HepG2 (cell line): ENCODE measurements around the gene CST3. TPM values are rescaled to one million over a fixed set of nuclear protein-coding genes. Genes with fewer than 3 reads are reported as not detected.

ENCODE experiments used
- FOXK2 ChIP-seq: fragments of 450-650 bp; IDR thresholded peaks from 2 replicates; pipeline ENCODE4 v1.6.1; 2016
- MAFF ChIP-seq: IDR thresholded peaks from 2 replicates; pipeline ENCODE4 v1.6.1; 2011; ENCODE audit warnings: low read depth, low read length, improper control_type of control experiment
- MAZ ChIP-seq, 2 experiments: sonication (generic) in 1 of 2; formaldehyde crosslinking in 1 of 2; IDR thresholded peaks; 2 replicates each; pipeline versions ENCODE4 v1.5.0 to v1.6.1; 2012 to 2020; ENCODE audit warnings: low read depth in 2 of 2, mild to moderate bottlenecking in 2 of 2, borderline replicate concordance in 1 of 2, improper control_type of control experiment in 1 of 2, low read length in 1 of 2, missing genetic modification reagents in 1 of 2, moderate library complexity in 1 of 2
- MED8 ChIP-seq: sonication (generic); formaldehyde crosslinking; IDR thresholded peaks from 2 replicates; pipeline ENCODE4 v1.8.1; 2023; ENCODE audit warnings: mild to moderate bottlenecking, missing genetic modification reagents; ENCODE audit not compliant: insufficient replicate concordance
- SMAD9 ChIP-seq: sonication (generic); formaldehyde crosslinking; IDR thresholded peaks from 2 replicates; pipeline ENCODE4 v1.5.1; 2020; ENCODE audit warnings: mild to moderate bottlenecking, missing genetic modification reagents
- TBX2 ChIP-seq: sonication (generic); formaldehyde crosslinking; IDR thresholded peaks from 2 replicates; pipeline ENCODE4 v1.5.0; 2020; ENCODE audit warnings: missing genetic modification reagents, mild to moderate bottlenecking, borderline replicate concordance
- ZNF101 ChIP-seq: sonication (generic); formaldehyde crosslinking; IDR thresholded peaks from 2 replicates; pipeline ENCODE4 v1.4.0; 2020; ENCODE audit warnings: mild to moderate bottlenecking, low read depth, missing genetic modification reagents, borderline replicate concordance
- ZNF431 ChIP-seq: sonication (generic); formaldehyde crosslinking; IDR thresholded peaks from 2 replicates; pipeline ENCODE4 v1.9.0; 2022; ENCODE audit warnings: missing genetic modification reagents, low read depth, mild to moderate bottlenecking, borderline replicate concordance
- ZNF510 ChIP-seq: sonication (generic); formaldehyde crosslinking; IDR thresholded peaks from 2 replicates; pipeline ENCODE4 v1.4.0; 2020; ENCODE audit warnings: low read depth, mild to moderate bottlenecking, missing genetic modification reagents
- ZNF747 ChIP-seq: sonication (generic); formaldehyde crosslinking; IDR thresholded peaks from 2 replicates; pipeline ENCODE4 v1.8.1; 2023; ENCODE audit warnings: missing genetic modification reagents, mild to moderate bottlenecking, borderline replicate concordance
- polyA plus RNA-seq, 8 experiments: library from polyadenylated mRNA; depleted of rRNA in 3 of 8; stranded (reverse) in 7 of 8; unstranded in 1 of 8; fragments of >200 nt; fragmentation: Illumina TruSeq in 4 of 8; extraction: Trizol in 4 of 8; gene quantifications; 2 replicates each; pipeline versions ENCODE4 v1.2.1 to v1.2.3, GENCODE V29; 2011 to 2016; ENCODE audit warnings: low read depth in 4 of 8, missing spikeins in 1 of 8, mixed read lengths in 1 of 8; ENCODE audit not compliant: insufficient read depth in 1 of 8
- total RNA-seq, 5 experiments: library from RNA; depleted of rRNA; stranded (reverse); fragments of >200 nt; fragmentation: Illumina TruSeq; extraction: Trizol; gene quantifications; 2 replicates each; pipeline ENCODE4 v1.2.3, GENCODE V29; 2016; ENCODE audit warnings: low read depth in 1 of 5
- TF ChIP-seq, protein P1 (sequence below): IDR thresholded peaks from 2 replicates; pipeline ENCODE4 v1.6.1; 2016; ENCODE audit warnings: missing biosample characterization, missing genetic modification reagents, low read depth
- TF ChIP-seq, protein P2 (sequence below): sonication (generic); formaldehyde crosslinking; IDR thresholded peaks from 2 replicates; pipeline ENCODE4 v1.8.1; 2023; ENCODE audit warnings: mild to moderate bottlenecking, missing genetic modification reagents, borderline replicate concordance
- TF ChIP-seq, protein P3 (sequence below): sonication (generic); formaldehyde crosslinking; conservative IDR thresholded peaks from 2 replicates; pipeline ENCODE4 v1.4.0; 2020; ENCODE audit warnings: missing genetic modification reagents
- TF ChIP-seq, protein P4 (sequence below), 2 experiments: sonication (generic) in 1 of 2; formaldehyde crosslinking in 1 of 2; IDR thresholded peaks; 2 replicates each; pipeline versions ENCODE4 v1.4.0 to v1.6.1; 2018 to 2020; ENCODE audit warnings: missing genetic modification reagents in 2 of 2, borderline replicate concordance in 1 of 2, low read depth in 1 of 2, mild to moderate bottlenecking in 1 of 2, missing biosample characterization in 1 of 2
- TF ChIP-seq, protein P5 (sequence below): sonication (generic); formaldehyde crosslinking; IDR thresholded peaks from 2 replicates; pipeline ENCODE4 v1.4.0; 2020; ENCODE audit warnings: missing genetic modification reagents

The CST3 gene
- total and polyA plus RNA-seq, 2 of the 13 experiments (the other 11 are each of a cell fraction or from before 2014, with no cell fraction given) = 690 to 1,005 TPM

DNA sequence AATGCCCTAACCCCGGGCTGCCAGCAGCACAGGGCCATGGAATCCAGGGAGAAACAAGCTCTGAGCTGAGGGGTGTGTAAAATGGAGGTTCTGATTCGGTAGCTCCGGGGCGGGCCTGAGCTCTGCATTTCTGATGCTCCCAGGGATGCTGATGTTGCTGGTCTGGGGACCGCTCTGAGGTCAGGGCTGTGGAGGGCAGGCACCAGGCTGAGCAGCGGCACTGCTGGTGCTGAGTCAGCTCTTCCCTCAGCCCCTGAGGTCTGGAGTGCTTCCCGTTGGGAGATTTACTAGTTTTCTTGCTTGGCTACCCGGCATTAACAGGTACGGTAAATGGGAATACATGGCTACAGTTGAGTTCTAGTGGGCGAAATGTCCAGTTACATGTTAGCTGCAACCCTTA lies 18.6 kb upstream of the CST3 start (continued):
- TF ChIP-seq, protein P1, sequence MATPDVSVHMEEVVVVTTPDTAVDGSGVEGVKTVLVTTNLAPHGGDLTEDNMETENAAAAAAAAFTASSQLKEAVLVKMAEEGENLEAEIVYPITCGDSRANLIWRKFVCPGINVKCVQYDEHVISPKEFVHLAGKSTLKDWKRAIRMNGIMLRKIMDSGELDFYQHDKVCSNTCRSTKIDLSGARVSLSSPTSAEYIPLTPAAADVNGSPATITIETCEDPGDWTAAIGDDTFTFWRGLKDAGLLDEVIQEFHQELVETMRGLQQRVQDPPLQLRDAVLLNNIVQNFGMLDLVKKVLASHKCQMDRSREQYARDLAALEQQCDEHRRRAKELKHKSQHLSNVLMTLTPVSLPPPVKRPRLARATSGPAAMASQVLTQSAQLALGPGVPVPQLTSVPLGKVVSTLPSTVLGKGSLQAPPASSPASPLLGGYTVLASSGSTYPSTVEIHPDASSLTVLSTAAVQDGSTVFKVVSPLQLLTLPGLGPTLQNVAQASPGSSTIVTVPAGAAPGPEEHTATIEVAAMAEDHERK (CRISPR knock-in tag) = no peak
- TF ChIP-seq, protein P2, sequence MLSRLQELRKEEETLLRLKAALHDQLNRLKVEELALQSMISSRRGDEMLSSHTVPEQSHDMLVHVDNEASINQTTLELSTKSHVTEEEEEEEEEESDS = no peak
- TF ChIP-seq, protein P3, sequence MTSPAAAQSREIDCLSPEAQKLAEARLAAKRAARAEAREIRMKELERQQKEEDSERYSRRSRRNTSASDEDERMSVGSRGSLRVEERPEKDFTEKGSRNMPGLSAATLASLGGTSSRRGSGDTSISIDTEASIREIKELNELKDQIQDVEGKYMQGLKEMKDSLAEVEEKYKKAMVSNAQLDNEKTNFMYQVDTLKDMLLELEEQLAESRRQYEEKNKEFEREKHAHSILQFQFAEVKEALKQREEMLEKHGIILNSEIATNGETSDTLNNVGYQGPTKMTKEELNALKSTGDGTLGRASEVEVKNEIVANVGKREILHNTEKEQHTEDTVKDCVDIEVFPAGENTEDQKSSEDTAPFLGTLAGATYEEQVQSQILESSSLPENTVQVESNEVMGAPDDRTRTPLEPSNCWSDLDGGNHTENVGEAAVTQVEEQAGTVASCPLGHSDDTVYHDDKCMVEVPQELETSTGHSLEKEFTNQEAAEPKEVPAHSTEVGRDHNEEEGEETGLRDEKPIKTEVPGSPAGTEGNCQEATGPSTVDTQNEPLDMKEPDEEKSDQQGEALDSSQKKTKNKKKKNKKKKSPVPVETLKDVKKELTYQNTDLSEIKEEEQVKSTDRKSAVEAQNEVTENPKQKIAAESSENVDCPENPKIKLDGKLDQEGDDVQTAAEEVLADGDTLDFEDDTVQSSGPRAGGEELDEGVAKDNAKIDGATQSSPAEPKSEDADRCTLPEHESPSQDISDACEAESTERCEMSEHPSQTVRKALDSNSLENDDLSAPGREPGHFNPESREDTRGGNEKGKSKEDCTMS (CRISPR knock-in tag) = no peak
- no peak for TF ChIP-seq TBX2
- TF ChIP-seq FOXK2 = no peak
- no peak for TF ChIP-seq SMAD9 (CRISPR knock-in tag)
- no peak for TF ChIP-seq MED8 (CRISPR knock-in tag)
- TF ChIP-seq MAFF = peak; percentile 94
- no peak for TF ChIP-seq ZNF431 (CRISPR knock-in tag)
- no peak for TF ChIP-seq ZNF747 (CRISPR knock-in tag)
- TF ChIP-seq, protein P4, sequence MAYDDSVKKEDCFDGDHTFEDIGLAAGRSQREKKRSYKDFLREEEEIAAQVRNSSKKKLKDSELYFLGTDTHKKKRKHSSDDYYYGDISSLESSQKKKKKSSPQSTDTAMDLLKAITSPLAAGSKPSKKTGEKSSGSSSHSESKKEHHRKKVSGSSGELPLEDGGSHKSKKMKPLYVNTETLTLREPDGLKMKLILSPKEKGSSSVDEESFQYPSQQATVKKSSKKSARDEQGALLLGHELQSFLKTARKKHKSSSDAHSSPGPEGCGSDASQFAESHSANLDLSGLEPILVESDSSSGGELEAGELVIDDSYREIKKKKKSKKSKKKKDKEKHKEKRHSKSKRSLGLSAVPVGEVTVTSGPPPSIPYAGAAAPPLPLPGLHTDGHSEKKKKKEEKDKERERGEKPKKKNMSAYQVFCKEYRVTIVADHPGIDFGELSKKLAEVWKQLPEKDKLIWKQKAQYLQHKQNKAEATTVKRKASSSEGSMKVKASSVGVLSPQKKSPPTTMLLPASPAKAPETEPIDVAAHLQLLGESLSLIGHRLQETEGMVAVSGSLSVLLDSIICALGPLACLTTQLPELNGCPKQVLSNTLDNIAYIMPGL (CRISPR knock-in tag; IDR thresholded peaks at IDR 0.05; ENCODE audit: borderline replicate concordance in 1 of 2, low read depth in 1 of 2) = no peak
- TF ChIP-seq ZNF510 (CRISPR knock-in tag) = no peak
- TF ChIP-seq, protein P5, sequence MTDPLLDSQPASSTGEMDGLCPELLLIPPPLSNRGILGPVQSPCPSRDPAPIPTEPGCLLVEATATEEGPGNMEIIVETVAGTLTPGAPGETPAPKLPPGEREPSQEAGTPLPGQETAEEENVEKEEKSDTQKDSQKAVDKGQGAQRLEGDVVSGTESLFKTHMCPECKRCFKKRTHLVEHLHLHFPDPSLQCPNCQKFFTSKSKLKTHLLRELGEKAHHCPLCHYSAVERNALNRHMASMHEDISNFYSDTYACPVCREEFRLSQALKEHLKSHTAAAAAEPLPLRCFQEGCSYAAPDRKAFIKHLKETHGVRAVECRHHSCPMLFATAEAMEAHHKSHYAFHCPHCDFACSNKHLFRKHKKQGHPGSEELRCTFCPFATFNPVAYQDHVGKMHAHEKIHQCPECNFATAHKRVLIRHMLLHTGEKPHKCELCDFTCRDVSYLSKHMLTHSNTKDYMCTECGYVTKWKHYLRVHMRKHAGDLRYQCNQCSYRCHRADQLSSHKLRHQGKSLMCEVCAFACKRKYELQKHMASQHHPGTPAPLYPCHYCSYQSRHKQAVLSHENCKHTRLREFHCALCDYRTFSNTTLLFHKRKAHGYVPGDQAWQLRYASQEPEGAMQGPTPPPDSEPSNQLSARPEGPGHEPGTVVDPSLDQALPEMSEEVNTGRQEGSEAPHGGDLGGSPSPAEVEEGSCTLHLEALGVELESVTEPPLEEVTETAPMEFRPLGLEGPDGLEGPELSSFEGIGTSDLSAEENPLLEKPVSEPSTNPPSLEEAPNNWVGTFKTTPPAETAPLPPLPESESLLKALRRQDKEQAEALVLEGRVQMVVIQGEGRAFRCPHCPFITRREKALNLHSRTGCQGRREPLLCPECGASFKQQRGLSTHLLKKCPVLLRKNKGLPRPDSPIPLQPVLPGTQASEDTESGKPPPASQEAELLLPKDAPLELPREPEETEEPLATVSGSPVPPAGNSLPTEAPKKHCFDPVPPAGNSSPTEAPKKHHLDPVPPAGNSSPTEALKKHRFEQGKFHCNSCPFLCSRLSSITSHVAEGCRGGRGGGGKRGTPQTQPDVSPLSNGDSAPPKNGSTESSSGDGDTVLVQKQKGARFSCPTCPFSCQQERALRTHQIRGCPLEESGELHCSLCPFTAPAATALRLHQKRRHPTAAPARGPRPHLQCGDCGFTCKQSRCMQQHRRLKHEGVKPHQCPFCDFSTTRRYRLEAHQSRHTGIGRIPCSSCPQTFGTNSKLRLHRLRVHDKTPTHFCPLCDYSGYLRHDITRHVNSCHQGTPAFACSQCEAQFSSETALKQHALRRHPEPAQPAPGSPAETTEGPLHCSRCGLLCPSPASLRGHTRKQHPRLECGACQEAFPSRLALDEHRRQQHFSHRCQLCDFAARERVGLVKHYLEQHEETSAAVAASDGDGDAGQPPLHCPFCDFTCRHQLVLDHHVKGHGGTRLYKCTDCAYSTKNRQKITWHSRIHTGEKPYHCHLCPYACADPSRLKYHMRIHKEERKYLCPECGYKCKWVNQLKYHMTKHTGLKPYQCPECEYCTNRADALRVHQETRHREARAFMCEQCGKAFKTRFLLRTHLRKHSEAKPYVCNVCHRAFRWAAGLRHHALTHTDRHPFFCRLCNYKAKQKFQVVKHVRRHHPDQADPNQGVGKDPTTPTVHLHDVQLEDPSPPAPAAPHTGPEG (CRISPR knock-in tag) = no peak
- TF ChIP-seq ZNF101 (CRISPR knock-in tag) = no peak
- TF ChIP-seq MAZ (IDR thresholded peaks at IDR 0.05; ENCODE audit: borderline replicate concordance, low read depth, low read length) = no peak
- TF ChIP-seq MAZ (CRISPR knock-in tag; IDR thresholded peaks at IDR 0.05; ENCODE audit: low read depth) = no peak
